GM12878 (cell line): Measurements from ENCODE around the gene CTSL.

Experiments
- CBFB ChIP-seq: IDR thresholded peaks from 2 replicates; pipeline ENCODE4 v1.6.1; 2016; ENCODE audit warnings: antibody characterized with exemption, low read depth
- CBX3 ChIP-seq: fragments of 200-600 bp; sonication (generic); IDR thresholded peaks from 2 replicates; pipeline ENCODE4 v1.6.1; 2016; ENCODE audit warnings: low read depth, borderline replicate concordance
- EP300 ChIP-seq, 2 experiments: fragments of 150-350 bp in 1 of 2; IDR thresholded peaks; 2 replicates each; pipeline ENCODE4 v1.6.1; 2011 to 2012; ENCODE audit warnings: low read depth in 2 of 2, low read length in 2 of 2, borderline replicate concordance in 1 of 2, improper control_type of control experiment in 1 of 2, inconsistent platforms in 1 of 2; ENCODE audit not compliant: control insufficient read depth in 1 of 2
- HDAC2 ChIP-seq: fragments of 200-600 bp; sonication (generic); IDR thresholded peaks from 2 replicates; pipeline ENCODE4 v1.6.1; 2017
- NFYA ChIP-seq: IDR thresholded peaks from 2 replicates; pipeline ENCODE4 v1.6.1; 2011; ENCODE audit warnings: low read depth, mild to moderate bottlenecking, low read length, improper control_type of control experiment, borderline replicate concordance
- POLR2AphosphoS2 ChIP-seq: IDR thresholded peaks from 2 replicates; pipeline ENCODE4 v1.6.1; 2011; ENCODE audit warnings: low read depth, mild to moderate bottlenecking, low read length, improper control_type of control experiment, moderate library complexity
- RELA ChIP-seq: fragments of 450-650 bp; IDR thresholded peaks from 2 replicates; pipeline ENCODE4 v1.8.0; 2014; ENCODE audit warnings: borderline replicate concordance; ENCODE audit not compliant: partially characterized antibody
- SMC3 ChIP-seq: IDR thresholded peaks from 2 replicates; pipeline ENCODE4 v1.6.1; 2011; ENCODE audit warnings: low read length, improper control_type of control experiment, borderline replicate concordance
- SRF ChIP-seq, 2 experiments: IDR thresholded peaks; 2 replicates each; pipeline ENCODE4 v1.6.1; 2011; ENCODE audit warnings: low read depth in 2 of 2, low read length in 2 of 2, mild to moderate bottlenecking in 1 of 2, moderate library complexity in 1 of 2
- STAT1 ChIP-seq: fragments of 450-650 bp; conservative IDR thresholded peaks from 2 replicates; pipeline ENCODE4 v1.6.1; 2014; ENCODE audit warnings: antibody characterized with exemption, mild to moderate bottlenecking
- WRNIP1 ChIP-seq: IDR thresholded peaks from 2 replicates; pipeline ENCODE4 v1.6.1; 2011; ENCODE audit warnings: low read depth, low read length, improper control_type of control experiment, borderline replicate concordance

DNA sequence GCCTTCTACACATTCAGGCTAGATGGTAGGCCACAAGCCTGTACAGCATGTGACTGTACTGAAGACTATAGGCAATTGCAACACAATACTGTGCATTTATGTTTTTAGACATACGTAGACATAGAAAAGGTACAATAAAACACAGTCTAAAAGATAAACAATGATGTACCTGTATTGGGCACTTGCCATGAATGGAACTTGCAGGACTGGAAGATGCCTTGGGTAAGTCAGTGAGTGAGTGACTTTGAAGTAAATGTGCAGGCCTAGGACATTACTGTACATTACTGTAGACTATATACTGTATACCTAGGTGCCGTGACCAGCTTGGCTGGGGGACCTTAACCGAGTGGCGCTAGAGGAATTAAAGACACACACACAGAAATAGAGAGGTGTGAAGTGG lies 53.1 kb downstream of the CTSL start:
- TF ChIP-seq POLR2AphosphoS2 (no peak), EP300 (IDR thresholded peaks at IDR 0.05; ENCODE audit: borderline replicate concordance in 1 of 2, control insufficient read depth in 1 of 2, low read depth in 2 of 2, low read length in 2 of 2) (no peak), NFYA (no peak), CBFB (no peak), HDAC2 (no peak), SMC3 (no peak), STAT1 (no peak), RELA (no peak), CBX3 (no peak), WRNIP1 (no peak), SRF (IDR thresholded peaks at IDR 0.05; ENCODE audit: low read depth in 2 of 2, low read length in 2 of 2) (no peak)
